Thyroid gland (tissue), 4 donors: ENCODE results near the gene PRKCE.

Experiments
- CTCF ChIP-seq, 6 experiments: fragments of 200-600 bp in 3 of 6; fragments of 450-650 bp in 3 of 6; sonication (generic) in 3 of 6; IDR thresholded peaks; one replicate each; pipeline ENCODE4 v1.5.1; 2016 to 2019; ENCODE audit warnings: antibody characterized with exemption in 6 of 6, mild to moderate bottlenecking in 2 of 6, inconsistent platforms in 1 of 6, moderate library complexity in 1 of 6
- POLR2A ChIP-seq, 2 donors: fragments of 450-650 bp; IDR thresholded peaks; one replicate each; pipeline ENCODE4 v1.6.1; 2017; ENCODE audit warnings: antibody characterized with exemption in 2 of 2, mild to moderate bottlenecking in 2 of 2, moderate library complexity in 1 of 2

- no peak for TF ChIP-seq CTCF (IDR thresholded peaks at IDR 0.05)
- no peak for TF ChIP-seq POLR2A (IDR thresholded peaks at IDR 0.05)
Observed at GRCh38 chr2:45637440-45637839, 14.0 kb upstream of the PRKCE start.
